Measurements from ENCODE around the gene SHLD1. TPM values are rescaled to one million over a fixed set of nuclear protein-coding genes. Genes with fewer than 3 reads are reported as not detected.

Gene SHLD1
- total and polyA plus RNA-seq, 7 donors = 3.7 to 16.8 (median 8.6) TPM

GRCh38 chr20:5786930-5787795, 37.0 kb downstream of the SHLD1 start:
- no peak for TF ChIP-seq CTCF (IDR thresholded peaks at IDR 0.05)
- WGBS, 3 donors = 51 to 63% (median 63%) methylated on average over 2 of the region's 2 CpGs
- intact Hi-C loops (cut with DNase I) = loop anchor here in 1 of 2 donors (5.0 kb wide), 1 partner anchor 230 kb away; no protein-coding TSS in a partner anchor
- no peaks in the 10 kb centered on the region for H3K27me3 ChIP-seq (ENCODE audit: insufficient read depth in 3 of 3, low read length in 2 of 3)
- DNase-seq (no peak), ATAC-seq (peak in 3 of 4 donors; percentile 26 to 62 (median 43))
- peaks cover 9% of the 10 kb centered on the region for H3K4me1 ChIP-seq
- no peak overlapping the region for H3K4me3 ChIP-seq
- no peaks in the 10 kb centered on the region for H3K9me3 ChIP-seq
- H3K27ac ChIP-seq = no peak overlapping the region
- no peaks in the 10 kb centered on the region for H3K36me3 ChIP-seq (ENCODE audit: insufficient read depth in 1 of 2, low read depth in 1 of 2)

- no peak for TF ChIP-seq CTCF (IDR thresholded peaks at IDR 0.05)
- Histone ChIP-seq H3K27ac (no peak overlapping the region), H3K4me1 (peaks cover 9% of the 10 kb centered on the region), H3K9me3 (no peaks in the 10 kb centered on the region), H3K4me3 (no peak overlapping the region), H3K27me3 (ENCODE audit: insufficient read depth in 3 of 3, low read length in 2 of 3) (no peaks in the 10 kb centered on the region), H3K36me3 (ENCODE audit: insufficient read depth in 1 of 2, low read depth in 1 of 2) (no peaks in the 10 kb centered on the region)
- ATAC-seq (peak in 1 of 4 donors; percentile 42), DNase-seq (no peak)
- intact Hi-C loops (cut with DNase I) = loop anchor here (1.0 to 5.0 kb wide), 2 partner anchors 218 to 230 kb away; no protein-coding TSS in a partner anchor
These were observed 37.6 kb downstream of the SHLD1 start for GRCh38 chr20:5787796-5788165.

GRCh38 chr20:5788385-5788895, 38.2 kb downstream of the SHLD1 start:
- Histone ChIP-seq H3K9me3 (no peaks in the 10 kb centered on the region), H3K4me1 (peaks cover 9% of the 10 kb centered on the region), H3K27me3 (ENCODE audit: insufficient read depth in 3 of 3, low read length in 2 of 3) (no peaks in the 10 kb centered on the region), H3K36me3 (ENCODE audit: insufficient read depth in 1 of 2, low read depth in 1 of 2) (no peaks in the 10 kb centered on the region), H3K4me3 (no peak overlapping the region), H3K27ac (no peak overlapping the region)
- 0 to 3% (median 0%) methylated on average over 3 of the region's 3 CpGs for WGBS, 3 donors
- ATAC-seq (peak; percentile 85 to 93 (median 90)), DNase-seq (peak; percentile 54 to 71)
- peak; percentile 94 for TF ChIP-seq CTCF (IDR thresholded peaks at IDR 0.05)
- intact Hi-C loops (cut with DNase I) = loop anchor here (1.0 to 5.0 kb wide), 2 partner anchors 219 to 231 kb away; no protein-coding TSS in a partner anchor

GRCh38 chr20:5789827-5790226, 39.6 kb downstream of the SHLD1 start:
- ATAC-seq (no peak), DNase-seq (no peak)
- Histone ChIP-seq H3K4me3 (no peak overlapping the region), H3K27ac (no peak overlapping the region), H3K4me1 (peaks cover 9% of the 10 kb centered on the region), H3K27me3 (ENCODE audit: insufficient read depth in 3 of 3, low read length in 2 of 3) (no peaks in the 10 kb centered on the region), H3K9me3 (no peaks in the 10 kb centered on the region), H3K36me3 (ENCODE audit: insufficient read depth in 1 of 2, low read depth in 1 of 2) (no peaks in the 10 kb centered on the region)
- intact Hi-C loops (cut with DNase I) = loop anchor here (2.0 to 5.0 kb wide), 2 partner anchors 233 to 261 kb away; no protein-coding TSS in a partner anchor
- TF ChIP-seq CTCF (IDR thresholded peaks at IDR 0.05) = no peak
- WGBS, 3 donors = 84 to 97% (median 92%) methylated on average over 2 of the region's 2 CpGs
